Activated CD8-positive, alpha-beta memory T cell treated with anti-CD3 and anti-CD28 coated beads, Interleukin-2, amount 50 U/mL, for 4 hours (primary cell): Measurements from ENCODE around the gene ELMOD3.
"Not testable (repeated sequence)": the region's sequence is repeated elsewhere in the genome, so short reads cannot be mapped to it uniquely, and the experiment has no call there.

Source experiments
- DNase-seq: peaks from one replicate; pipeline ENCODE4 v3.0.0-alpha.2; 2020

The ELMOD3 gene

GRCh38 chr2:85329701-85330100 lies 24.9 kb upstream of the ELMOD3 start:
- DNase-seq = not testable (repeated sequence)

- no peak for DNase-seq
These were observed 23.5 kb upstream of the ELMOD3 start for GRCh38 chr2:85330839-85331636.

- not testable (repeated sequence) for DNase-seq
These were observed 20.7 kb upstream of the ELMOD3 start for GRCh38 chr2:85333877-85334276.

GRCh38 chr2:85334928-85335327 lies 19.6 kb upstream of the ELMOD3 start:
- no peak for DNase-seq

- no peak for DNase-seq
These were observed 14.3 kb upstream of the ELMOD3 start for GRCh38 chr2:85340034-85340892.

- no peak for DNase-seq
These were observed 13.1 kb upstream of the ELMOD3 start for GRCh38 chr2:85341269-85342029.

- no peak for DNase-seq
These were observed 12.4 kb upstream of the ELMOD3 start for GRCh38 chr2:85342156-85342555.

GRCh38 chr2:85343207-85343895 lies 11.2 kb upstream of the ELMOD3 start:
- not testable (repeated sequence) for DNase-seq

GRCh38 chr2:85344356-85344954 lies 10.1 kb upstream of the ELMOD3 start:
- DNase-seq = no peak

- DNase-seq = no peak
These were observed 7.0 kb upstream of the ELMOD3 start for GRCh38 chr2:85347599-85347998.

- DNase-seq = no peak
These were observed 688 bp upstream of the ELMOD3 start for GRCh38 chr2:85353876-85354285.

- no peak for DNase-seq
These were observed 473 bp downstream of the ELMOD3 start for GRCh38 chr2:85355073-85355410.

- no peak for DNase-seq
These were observed 952 bp downstream of the ELMOD3 start for GRCh38 chr2:85355521-85355920.

GRCh38 chr2:85356186-85356585 lies 1.6 kb downstream of the ELMOD3 start:
- DNase-seq = no peak

GRCh38 chr2:85357736-85358135 lies 3.2 kb downstream of the ELMOD3 start:
- no peak for DNase-seq

- not testable (repeated sequence) for DNase-seq
These were observed 8.3 kb downstream of the ELMOD3 start for GRCh38 chr2:85362653-85363387.

GRCh38 chr2:85367180-85367579 lies 12.6 kb downstream of the ELMOD3 start:
- DNase-seq = no peak

- no peak for DNase-seq
These were observed 14.4 kb downstream of the ELMOD3 start for GRCh38 chr2:85368921-85369320.

GRCh38 chr2:85369500-85369899 lies 14.9 kb downstream of the ELMOD3 start:
- no peak for DNase-seq

- no peak for DNase-seq
These were observed 16.5 kb downstream of the ELMOD3 start for GRCh38 chr2:85371045-85371444.

- no peak for DNase-seq
These were observed 21.9 kb downstream of the ELMOD3 start for GRCh38 chr2:85376291-85377065.
